ENCODE measurements around the gene CRTAC1.

The CRTAC1 gene

DNA sequence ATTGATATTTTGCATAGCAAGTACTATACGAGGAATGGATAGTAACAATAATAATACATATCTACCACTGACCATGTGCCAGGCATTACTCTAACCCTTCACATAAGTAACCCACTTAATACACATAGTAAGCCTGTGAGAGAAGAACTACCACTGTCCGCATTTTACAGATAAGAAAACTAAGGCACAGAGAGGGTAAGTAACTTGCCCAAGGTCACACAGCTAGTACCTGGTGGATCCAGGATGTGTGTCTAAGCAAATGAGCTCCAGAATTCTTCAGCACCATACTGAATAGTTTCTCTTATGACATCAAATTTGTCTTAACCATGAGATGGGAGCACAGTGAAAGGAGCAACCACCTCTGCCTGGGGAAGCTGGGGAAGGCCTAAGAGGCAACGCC is 10.2 kb downstream of the CRTAC1 start:
- no peak for TF ChIP-seq CTCF (IDR thresholded peaks at IDR 0.05)
- no peak for DNase-seq
- H3K27ac ChIP-seq, result no peak overlapping the region
- no peaks in the 10 kb centered on the region for H3K9me3 ChIP-seq
- no peaks in the 10 kb centered on the region for H3K36me3 ChIP-seq
- intact Hi-C loops (cut with DNase I; ENCODE audit: low total_unique reads), result loop anchor here (5.0 kb wide), 1 partner anchor 798 kb away; no protein-coding TSS in a partner anchor
- H3K4me1 ChIP-seq, result no peaks in the 10 kb centered on the region
- no peak overlapping the region for H3K4me3 ChIP-seq
- H3K27me3 ChIP-seq, result peaks cover 0 to 39% of the 10 kb centered on the region in 2 donors

GRCh38 chr10:98019784-98020183 is 10.6 kb downstream of the CRTAC1 start:
- intact Hi-C loops (cut with DNase I; ENCODE audit: low total_unique reads), result loop anchor here (5.0 kb wide), 1 partner anchor 797 kb away; no protein-coding TSS in a partner anchor

DNA sequence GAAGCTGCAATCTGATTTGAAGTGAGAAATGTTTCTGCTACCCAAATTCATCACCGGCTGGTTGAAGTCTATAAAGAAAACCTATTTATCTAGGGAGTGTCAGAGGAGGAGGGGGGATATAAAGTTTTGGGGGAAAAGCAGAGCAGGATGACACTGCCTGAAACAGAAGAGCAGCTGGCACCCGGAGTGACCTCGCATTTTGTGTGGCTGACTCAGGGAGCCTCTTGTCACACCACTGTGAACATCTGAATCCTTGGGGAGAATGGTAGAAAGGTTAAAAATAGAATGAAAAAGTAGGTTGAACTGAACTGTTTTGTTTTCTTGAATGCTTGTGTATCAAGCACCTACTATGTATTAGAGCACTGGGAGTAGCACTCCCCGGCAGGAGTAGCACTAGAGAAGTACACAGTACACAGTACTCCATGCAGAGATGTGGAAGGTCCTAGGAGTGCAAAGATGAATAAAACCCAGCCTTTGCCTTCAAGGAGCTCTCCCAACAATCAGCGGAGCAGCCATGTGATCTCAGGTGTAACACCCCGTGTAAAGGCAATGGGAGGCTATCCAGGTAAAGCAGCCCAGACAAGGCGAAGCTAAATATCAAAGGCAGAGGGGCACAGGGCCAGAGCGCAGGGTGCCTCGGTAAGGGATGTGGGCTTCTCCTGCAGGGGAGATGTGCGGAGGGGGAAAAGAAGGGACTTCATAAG is 13.5 kb downstream of the CRTAC1 start:
- Histone ChIP-seq H3K27ac (no peak overlapping the region), H3K27me3 (peaks cover 0 to 35% of the 10 kb centered on the region in 2 donors), H3K4me1 (no peaks in the 10 kb centered on the region), H3K4me3 (no peak overlapping the region), H3K9me3 (no peaks in the 10 kb centered on the region), H3K36me3 (no peaks in the 10 kb centered on the region)
- intact Hi-C loops (cut with DNase I; ENCODE audit: low total_unique reads), result no loop called here
- no peak for TF ChIP-seq CTCF (IDR thresholded peaks at IDR 0.05)
- DNase-seq, result no peak

More at GRCh38 chr10:98019784-98020183, 10.6 kb downstream of the CRTAC1 start:
- H3K36me3 ChIP-seq, result no peaks in the 10 kb centered on the region
- no peak overlapping the region for H3K27ac ChIP-seq
- no peak overlapping the region for H3K4me3 ChIP-seq
- H3K9me3 ChIP-seq, result no peaks in the 10 kb centered on the region
- H3K27me3 ChIP-seq, result peaks cover 0 to 34% of the 10 kb centered on the region in 2 donors
- no peak for TF ChIP-seq CTCF (IDR thresholded peaks at IDR 0.05)
- H3K4me1 ChIP-seq, result no peaks in the 10 kb centered on the region
- no peak for DNase-seq

DNA sequence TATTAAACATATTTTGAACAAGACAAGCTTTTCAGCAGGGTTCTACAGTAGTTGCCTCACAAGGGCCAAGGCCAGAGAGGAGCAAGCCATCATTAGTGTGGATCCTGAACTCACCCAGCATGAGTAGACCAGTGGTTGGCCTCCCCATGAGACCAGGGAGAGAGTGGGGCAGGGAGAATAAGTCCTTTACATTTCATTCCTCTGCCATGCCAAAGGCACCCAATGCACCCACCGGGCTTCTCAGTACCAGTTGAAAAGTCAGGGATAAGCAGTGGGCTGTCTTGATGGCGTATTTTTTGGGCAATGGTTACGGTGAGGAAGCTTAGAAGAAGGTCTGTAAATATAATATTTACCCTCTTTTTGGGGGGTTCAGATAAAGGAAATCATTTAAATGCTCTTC is 16.6 kb downstream of the CRTAC1 start:
- TF ChIP-seq CTCF (IDR thresholded peaks at IDR 0.05), result no peak
- Histone ChIP-seq H3K27me3 (peaks cover 0 to 20% of the 10 kb centered on the region in 2 donors), H3K27ac (no peak overlapping the region), H3K4me3 (no peak overlapping the region), H3K36me3 (no peaks in the 10 kb centered on the region), H3K9me3 (no peaks in the 10 kb centered on the region), H3K4me1 (no peaks in the 10 kb centered on the region)
- intact Hi-C loops (cut with DNase I; ENCODE audit: low total_unique reads), result no loop called here
- no peak for DNase-seq

GRCh38 chr10:98013122-98013521 is 17.3 kb downstream of the CRTAC1 start:
- DNase-seq, result no peak
- intact Hi-C loops (cut with DNase I; ENCODE audit: low total_unique reads), result no loop called here

More at GRCh38 chr10:98013122-98013521, 17.3 kb downstream of the CRTAC1 start:
- no peak for TF ChIP-seq CTCF (IDR thresholded peaks at IDR 0.05)
- H3K36me3 ChIP-seq, result no peaks in the 10 kb centered on the region
- no peaks in the 10 kb centered on the region for H3K4me1 ChIP-seq
- H3K27ac ChIP-seq, result no peak overlapping the region
- H3K27me3 ChIP-seq, result peaks cover 0 to 20% of the 10 kb centered on the region in 2 donors
- H3K4me3 ChIP-seq, result no peak overlapping the region
- H3K9me3 ChIP-seq, result no peaks in the 10 kb centered on the region

Data from tibial artery (tissue), 4 donors.